Upper lobe of left lung (tissue), 4 donors: ENCODE measurements around the gene MINDY3.

ENCODE experiments used
- POLR2A ChIP-seq, 4 donors: fragments of 450-650 bp; IDR thresholded peaks; one replicate each; pipeline ENCODE4 v1.5.1; 2016 to 2017; ENCODE audit warnings: antibody characterized with exemption in 4 of 4, mild to moderate bottlenecking in 2 of 4
- TF ChIP-seq, protein P1 (sequence below), 6 experiments: fragments of 450-650 bp in 4 of 6; fragments of 200-600 bp in 2 of 6; sonication (generic) in 2 of 6; IDR thresholded peaks; one replicate each; pipeline ENCODE4 v1.5.1; 2016 to 2019; ENCODE audit warnings: antibody characterized with exemption in 6 of 6

DNA sequence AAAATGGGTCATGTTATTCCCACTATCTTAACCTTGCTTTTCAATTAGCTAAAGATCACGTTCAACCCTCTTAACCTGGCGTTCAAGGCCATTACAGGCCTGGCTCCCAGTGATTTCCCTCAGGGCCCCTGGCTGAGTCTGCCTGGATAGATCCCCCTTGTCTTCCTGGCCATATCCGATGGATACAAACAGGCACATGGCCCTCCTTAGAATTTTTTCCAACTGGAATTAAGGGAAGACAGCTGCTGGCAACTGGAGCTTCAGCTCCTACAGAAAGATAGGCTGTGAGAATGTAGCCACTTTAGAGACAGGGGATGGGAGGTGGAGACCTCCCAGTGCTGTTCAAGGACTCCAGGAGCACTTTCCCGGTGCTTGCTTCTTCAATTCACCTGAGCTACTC is 77.5 kb downstream of the MINDY3 start:
- no peak for TF ChIP-seq POLR2A (IDR thresholded peaks at IDR 0.05)
- TF ChIP-seq, protein P1, sequence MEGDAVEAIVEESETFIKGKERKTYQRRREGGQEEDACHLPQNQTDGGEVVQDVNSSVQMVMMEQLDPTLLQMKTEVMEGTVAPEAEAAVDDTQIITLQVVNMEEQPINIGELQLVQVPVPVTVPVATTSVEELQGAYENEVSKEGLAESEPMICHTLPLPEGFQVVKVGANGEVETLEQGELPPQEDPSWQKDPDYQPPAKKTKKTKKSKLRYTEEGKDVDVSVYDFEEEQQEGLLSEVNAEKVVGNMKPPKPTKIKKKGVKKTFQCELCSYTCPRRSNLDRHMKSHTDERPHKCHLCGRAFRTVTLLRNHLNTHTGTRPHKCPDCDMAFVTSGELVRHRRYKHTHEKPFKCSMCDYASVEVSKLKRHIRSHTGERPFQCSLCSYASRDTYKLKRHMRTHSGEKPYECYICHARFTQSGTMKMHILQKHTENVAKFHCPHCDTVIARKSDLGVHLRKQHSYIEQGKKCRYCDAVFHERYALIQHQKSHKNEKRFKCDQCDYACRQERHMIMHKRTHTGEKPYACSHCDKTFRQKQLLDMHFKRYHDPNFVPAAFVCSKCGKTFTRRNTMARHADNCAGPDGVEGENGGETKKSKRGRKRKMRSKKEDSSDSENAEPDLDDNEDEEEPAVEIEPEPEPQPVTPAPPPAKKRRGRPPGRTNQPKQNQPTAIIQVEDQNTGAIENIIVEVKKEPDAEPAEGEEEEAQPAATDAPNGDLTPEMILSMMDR (IDR thresholded peaks at IDR 0.05), result no peak
